ENCODE data around the gene SPRN.
A peak's percentile ranks its signal among the peaks of the same experiment; 100 is the strongest.
"Not testable (repeated sequence)": the region's sequence is repeated elsewhere in the genome, so short reads cannot be mapped to it uniquely, and the experiment has no call there.

The SPRN gene, protein sequence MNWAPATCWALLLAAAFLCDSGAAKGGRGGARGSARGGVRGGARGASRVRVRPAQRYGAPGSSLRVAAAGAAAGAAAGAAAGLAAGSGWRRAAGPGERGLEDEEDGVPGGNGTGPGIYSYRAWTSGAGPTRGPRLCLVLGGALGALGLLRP

DNA sequence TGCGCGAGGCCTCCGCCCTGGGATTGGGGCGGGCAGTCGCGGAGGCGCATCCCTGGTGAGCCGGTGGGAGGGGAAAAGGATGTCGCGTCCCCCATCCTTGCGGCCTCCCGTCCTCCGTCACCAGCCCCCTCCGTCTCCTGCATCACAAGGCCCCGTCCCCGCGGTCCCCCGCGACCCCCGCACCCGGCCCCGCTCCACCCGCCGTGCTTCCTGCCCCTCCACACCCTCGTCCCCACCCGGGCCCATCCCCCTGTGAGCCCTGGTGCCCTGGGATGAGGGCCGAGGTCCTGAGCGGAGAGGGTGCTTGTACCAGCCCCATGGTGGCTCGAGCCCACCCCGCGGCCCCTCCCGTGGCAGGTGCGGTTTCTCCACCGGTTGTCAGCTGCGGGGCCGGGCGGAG is at the start of gene SPRN:
Gene SPRN (minus strand): TSS at position 25 of the 400 bp plus-strand sequence. CDS start 944 bp downstream, outside the sequence.
- H3K4me3 ChIP-seq (ENCODE audit: low read depth, low read length) = peak within 1 kb of the TSS; percentile 37
- not testable (repeated sequence) for DNase-seq (ENCODE audit: low read depth)

DNA sequence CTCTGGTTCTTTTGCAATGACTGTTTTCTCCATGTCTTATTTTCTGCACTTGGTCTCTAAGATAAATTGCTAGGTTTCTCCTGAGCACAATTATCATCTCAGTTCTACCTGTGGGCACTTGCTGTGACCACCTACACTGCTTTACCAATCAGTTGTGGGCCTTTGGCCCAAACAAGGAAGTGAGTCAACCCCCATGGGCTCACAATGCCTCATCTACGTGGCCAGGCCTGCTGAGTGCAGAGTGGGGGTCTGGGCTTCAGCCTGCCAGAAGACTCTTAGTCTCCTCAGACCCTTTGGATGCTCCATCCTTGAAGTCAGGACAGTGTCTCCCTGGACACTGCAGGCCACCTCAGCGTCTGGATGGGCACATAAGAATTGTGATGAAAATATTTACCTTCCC is 49.6 kb upstream of the SPRN start:
- no peak overlapping the region for H3K4me3 ChIP-seq (ENCODE audit: low read depth, low read length)
- DNase-seq (ENCODE audit: low read depth) = no peak

DNA sequence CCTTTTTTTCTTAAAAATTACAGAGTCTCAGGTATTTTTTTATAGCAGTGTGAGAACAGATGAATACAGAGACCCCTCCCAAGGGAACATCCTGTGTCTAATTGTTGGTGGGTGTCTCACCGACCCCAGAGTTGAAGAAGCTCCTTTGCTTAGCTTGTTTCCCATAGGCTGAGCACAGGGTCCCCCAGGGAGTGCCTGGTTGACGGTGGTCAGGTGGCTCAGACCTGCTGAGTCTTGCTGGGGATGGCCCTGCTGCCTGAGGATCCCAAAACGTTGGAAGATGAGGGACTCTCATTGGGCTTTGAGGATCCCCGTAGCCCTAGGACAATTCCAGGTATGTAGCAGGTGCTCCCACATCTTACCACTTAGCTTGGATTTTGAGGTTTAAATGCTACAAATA is 48.8 kb upstream of the SPRN start:
- no peak for DNase-seq (ENCODE audit: low read depth)
- no peak overlapping the region for H3K4me3 ChIP-seq (ENCODE audit: low read depth, low read length)

DNA sequence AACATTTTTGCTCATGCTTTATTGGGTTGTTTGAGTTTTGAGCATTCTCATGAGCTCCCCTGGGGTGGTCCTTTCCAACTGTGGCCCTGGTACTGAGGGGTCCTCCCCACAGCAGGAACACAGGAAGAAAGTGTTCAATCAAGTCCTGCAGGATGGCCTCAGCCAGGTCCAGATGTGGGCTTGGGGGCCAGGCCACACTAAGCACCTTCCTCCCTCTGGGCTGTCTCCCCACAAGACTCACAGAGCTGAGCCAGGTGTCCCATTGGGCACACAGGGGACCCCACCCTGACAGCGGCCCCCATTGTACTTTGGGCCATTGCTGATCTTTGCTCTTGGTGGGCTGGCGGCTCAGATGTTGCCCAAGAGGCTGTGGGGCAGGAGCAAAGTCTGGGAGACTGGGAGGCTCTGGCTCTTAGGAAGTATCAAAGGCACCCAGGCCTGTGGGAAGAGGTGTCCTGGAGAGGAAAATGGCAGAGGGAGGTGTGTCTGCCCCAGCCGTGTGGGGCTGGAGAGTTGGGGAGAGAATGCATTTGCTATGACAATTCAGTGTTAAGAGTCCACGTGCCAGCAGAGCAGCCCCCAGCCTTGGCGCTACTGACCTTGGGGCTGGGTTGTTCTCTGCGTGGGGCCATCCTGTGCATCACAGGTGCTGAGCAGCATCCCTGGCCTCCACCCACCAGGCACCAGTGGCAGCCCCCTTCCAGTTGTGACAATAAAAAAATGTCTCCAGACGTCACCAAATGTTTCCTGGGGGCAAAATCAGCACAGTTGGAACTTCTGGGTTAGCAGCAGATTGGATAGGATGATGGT is 47.1 kb upstream of the SPRN start:
- no peak overlapping the region for H3K4me3 ChIP-seq (ENCODE audit: low read depth, low read length)
- no peak for DNase-seq (ENCODE audit: low read depth)

DNA sequence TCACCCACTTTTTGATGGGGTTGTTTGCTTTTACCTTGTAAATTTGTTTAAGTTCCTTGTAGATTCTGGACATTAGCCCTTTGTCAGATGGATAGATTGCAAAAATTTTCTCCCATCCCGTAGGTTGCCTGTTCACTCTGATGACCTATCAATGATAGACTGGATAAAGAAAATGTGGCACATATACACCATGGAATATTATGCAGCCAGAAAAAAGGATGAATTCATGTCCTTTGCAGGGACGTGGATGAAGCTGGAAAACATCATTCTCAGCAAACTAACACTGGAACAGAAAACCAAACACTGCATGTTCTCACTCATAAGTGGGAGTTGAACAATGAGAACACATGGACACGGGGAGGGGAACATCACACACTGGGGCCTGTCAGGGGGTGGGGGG is 44.8 kb upstream of the SPRN start:
- not testable (repeated sequence) for H3K4me3 ChIP-seq (ENCODE audit: low read depth, low read length); DNase-seq (ENCODE audit: low read depth)

DNA sequence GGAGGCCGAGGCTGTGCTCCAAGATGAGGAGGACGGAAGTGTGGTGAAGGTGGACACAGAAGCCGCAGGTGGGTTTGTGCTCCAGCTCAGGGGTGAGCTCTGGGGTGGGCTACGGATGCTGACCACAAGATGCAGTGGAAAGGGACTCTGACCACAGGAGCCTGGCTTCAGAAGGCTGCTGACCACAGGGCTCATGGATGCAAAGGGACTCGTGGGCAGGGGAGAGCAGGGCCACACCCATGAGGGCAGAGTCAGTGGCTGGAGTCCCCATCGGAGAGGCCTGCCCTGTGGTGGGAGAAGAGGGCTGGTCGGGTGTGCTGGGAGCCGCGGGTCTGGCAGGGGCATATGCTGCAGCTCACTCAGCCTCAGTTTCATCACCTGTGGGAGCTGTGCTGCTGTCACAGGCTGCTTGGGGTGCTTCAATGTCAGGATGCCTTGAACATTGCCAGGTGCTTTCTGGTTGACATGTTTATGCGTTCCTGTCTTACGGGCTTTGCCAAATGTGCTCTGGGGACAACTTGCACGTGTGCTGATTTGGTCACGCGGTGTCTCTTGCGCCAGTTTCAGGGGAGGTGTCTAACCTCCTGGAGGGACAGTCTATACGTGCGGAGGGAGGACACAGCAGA is 43.0 kb upstream of the SPRN start:
- H3K4me3 ChIP-seq (ENCODE audit: low read depth, low read length) = no peak overlapping the region
- no peak for DNase-seq (ENCODE audit: low read depth)

DNA sequence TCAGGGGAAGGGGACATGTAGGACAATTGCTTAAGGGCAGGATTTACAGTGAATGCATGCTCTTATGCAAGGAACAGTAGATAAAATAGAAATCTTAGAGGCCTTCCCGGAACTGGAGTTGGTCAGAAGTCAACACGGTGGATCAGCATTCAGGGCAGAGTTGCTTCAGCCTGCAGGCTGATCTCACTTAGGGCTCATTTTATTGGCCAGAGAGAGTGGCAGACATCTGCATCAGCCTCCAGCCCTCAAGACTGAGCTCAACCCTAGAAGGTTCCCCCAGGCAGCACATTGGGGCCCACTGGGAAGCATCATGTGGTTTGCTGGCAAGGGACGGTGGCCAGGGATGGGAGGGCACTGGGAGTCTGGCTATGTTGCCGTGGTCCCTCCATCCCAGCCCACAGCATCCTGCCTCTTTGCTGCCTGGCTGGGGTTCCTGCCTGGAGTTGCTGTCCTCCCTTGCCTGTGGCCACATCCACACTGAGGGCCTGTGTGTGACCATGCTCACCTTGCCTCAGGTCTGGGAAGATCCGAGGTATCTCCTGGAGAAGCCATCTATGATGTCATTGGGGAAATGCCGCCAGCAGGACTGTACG is 42.4 kb upstream of the SPRN start:
- DNase-seq (ENCODE audit: low read depth) = no peak
- H3K4me3 ChIP-seq (ENCODE audit: low read depth, low read length) = no peak overlapping the region

DNA sequence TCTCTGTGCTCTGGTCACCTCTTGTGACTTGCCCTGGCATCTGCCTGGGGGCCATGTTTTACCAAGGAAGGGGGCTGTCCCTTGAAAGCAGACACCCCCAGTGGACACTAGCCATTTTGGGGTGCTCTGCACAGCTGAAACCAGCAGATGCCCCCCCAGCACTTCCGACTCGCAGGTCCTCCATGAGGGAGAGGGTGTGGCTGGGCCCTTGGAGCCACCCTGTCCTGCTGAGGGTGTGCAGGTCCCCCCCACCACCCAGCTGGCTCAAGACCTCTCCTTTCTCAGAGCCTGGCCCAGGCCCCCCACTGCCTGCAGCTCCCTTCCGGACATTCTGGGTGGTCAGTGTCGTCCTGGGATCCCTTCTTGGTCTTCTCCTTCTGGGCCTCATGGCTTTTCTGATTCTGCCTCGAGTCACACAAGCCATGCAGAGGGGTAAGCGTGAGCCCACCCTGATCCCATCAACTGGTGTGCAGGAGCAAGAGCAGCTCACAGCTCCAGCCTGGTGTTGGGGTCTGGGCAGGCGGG is 41.6 kb upstream of the SPRN start:
- H3K4me3 ChIP-seq (ENCODE audit: low read depth, low read length) = no peak overlapping the region
- no peak for DNase-seq (ENCODE audit: low read depth)

DNA sequence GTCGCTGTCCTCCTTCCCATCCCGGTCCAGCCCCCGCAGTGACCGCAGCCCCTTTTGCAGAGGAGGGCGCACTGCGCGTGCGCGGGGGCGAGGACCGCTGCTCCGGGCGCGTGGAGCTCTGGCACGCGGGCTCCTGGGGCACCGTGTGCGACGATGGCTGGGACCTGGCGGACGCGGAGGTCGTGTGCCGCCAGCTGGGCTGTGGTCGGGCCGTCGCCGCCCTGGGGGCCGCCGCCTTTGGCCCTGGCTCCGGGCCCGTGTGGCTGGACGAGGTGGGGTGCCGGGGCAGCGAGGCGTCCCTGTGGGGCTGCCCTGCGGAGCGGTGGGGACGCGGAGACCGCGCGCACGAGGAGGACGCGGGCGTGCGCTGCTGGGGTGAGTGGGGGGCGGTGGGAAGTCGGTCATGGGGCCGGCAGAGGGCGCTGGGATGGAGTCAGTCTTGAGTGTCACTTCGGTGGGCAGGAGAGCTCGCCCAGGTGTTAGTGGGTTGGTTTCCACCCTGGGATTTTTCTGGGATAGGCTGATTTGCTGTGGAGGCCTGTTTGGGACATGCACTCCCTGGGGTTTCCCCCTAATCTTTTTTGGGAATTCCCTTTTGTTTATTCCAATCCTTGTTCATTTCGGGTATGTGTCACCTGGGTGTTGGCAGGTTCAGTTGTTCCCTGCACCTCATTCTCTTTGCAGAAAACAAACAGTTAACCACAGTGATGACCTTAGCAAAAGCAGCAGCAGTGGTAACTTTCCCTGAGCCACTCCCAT is 40.9 kb upstream of the SPRN start:
- H3K4me3 ChIP-seq (ENCODE audit: low read depth, low read length) = no peak overlapping the region
- DNase-seq (ENCODE audit: low read depth) = no peak

DNA sequence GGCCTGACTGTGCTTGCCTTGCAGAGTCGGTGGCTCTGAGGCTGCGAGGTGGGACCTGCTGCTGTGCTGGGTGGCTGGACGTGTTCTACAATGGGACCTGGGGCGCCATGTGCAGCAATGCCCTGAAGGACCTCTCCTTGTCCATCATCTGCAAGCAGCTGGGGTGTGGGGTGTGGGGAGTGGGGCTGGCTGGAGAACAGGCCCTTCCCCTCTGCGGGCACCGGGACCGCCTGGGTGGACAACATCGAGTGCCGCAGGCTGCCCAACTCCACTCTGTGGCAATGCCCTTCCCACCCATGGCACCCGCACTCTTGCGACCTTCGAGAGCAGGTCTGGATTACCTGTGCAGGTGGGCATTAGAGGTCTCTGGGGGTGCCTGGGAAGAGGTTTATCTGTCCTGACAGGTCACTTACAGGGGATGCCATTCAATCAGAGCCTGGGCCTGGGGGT is 40.2 kb upstream of the SPRN start:
- DNase-seq (ENCODE audit: low read depth) = no peak
- no peak overlapping the region for H3K4me3 ChIP-seq (ENCODE audit: low read depth, low read length)

DNA sequence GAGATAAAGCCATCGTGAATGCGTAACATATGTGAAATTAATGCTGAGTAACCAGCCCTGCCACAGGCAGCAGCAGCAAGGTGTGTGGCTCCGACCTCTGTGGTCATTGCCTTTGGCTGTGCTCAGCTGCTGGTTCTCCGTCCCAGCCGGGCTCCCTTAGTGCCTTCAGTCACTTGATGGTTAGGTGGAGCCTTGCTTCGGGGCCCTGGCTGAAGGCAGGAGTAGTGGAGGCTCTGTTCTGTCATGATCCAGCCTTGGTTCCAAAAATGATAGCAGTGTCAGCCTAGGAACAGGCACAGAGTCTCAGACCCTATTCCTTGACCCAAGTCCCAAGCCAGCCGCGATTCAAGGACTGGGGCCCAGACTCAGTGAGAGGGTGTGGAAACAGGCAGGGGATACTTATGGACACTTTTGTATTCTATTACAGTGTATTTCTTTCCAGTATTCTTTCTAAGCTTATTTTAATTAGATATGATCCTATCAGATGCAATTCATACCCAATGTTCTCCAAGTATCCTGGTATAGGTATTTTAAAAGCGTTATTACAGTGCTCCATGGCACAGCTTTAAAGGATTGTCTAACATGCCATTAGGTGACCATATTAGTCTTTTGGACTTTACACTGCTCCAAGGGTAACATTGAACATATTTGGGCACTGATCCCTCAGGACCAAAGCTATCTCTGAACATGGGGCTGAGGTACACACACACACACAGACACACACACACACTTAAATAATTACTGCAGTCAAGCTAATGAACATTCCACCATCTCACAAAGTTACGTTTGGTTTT is 38.3 kb upstream of the SPRN start:
- DNase-seq (ENCODE audit: low read depth) = no peak
- H3K4me3 ChIP-seq (ENCODE audit: low read depth, low read length) = no peak overlapping the region

DNA sequence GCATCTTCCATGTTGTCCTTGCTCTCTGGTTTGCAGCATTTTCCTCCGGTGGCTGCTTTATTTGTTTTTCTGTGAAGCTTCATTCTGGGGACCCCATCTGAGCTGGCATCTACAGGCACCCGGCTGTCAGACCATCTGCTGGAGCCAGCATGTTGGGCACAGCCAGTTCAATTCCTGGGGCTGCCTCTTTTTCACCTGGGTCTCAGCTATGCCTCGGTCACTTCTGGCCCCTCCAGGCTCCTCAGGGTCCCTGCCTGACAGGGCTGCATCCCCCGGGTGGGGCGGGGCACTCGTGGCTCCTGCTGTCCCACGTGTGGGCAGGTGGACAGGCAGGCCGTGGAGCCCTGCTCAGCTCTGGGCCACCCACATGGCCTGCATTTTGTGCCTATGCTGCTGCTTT is 37.4 kb upstream of the SPRN start:
- H3K4me3 ChIP-seq (ENCODE audit: low read depth, low read length) = no peak overlapping the region
- no peak for DNase-seq (ENCODE audit: low read depth)

DNA sequence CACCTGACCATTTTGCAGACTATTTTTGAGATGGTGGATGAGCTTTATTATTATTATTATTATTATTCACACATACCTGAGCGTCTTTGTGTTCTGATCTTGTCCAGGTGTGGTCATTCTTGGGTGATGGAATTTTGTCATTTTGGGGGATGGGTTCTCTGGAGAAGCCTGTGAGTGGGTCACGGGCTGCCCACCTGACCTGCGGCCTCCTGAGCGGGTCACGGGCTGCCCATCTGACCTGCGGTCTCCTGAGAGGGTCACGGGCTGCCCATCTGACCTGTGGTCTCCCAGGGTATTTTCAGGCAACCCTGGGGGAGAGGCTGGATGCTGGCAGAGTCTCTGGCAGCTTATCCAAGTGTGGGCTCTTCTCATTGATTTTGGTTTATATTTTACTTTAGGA is 36.6 kb upstream of the SPRN start:
- DNase-seq (ENCODE audit: low read depth) = no peak
- H3K4me3 ChIP-seq (ENCODE audit: low read depth, low read length) = no peak overlapping the region

DNA sequence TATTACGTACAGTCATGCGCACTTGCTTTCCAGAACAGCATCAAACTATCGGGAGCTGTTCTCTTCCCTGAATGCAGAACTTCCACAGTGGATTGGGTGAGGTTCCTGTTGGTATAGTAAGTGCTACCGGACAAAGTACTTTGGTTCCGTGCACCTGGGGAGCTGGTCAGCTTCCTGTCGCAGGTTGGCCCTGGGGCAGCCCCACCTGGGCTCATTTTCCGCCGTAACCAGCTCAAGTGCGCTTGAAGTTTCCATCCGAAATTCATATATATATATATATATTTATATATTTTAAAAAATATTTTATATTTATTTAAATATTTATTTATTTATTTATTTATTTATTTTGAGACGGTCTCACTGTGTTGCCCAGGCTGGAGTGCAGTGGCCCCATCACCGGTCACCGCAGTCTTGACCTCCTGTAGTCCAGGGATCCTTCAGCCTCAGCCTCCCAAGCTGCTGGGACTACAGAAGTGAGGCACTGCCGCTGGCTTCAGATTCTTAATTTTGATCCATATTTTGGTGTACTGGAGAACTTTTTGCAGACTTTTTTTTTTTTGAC is 35.9 kb upstream of the SPRN start:
- no peak for DNase-seq (ENCODE audit: low read depth)
- H3K4me3 ChIP-seq (ENCODE audit: low read depth, low read length) = no peak overlapping the region

DNA sequence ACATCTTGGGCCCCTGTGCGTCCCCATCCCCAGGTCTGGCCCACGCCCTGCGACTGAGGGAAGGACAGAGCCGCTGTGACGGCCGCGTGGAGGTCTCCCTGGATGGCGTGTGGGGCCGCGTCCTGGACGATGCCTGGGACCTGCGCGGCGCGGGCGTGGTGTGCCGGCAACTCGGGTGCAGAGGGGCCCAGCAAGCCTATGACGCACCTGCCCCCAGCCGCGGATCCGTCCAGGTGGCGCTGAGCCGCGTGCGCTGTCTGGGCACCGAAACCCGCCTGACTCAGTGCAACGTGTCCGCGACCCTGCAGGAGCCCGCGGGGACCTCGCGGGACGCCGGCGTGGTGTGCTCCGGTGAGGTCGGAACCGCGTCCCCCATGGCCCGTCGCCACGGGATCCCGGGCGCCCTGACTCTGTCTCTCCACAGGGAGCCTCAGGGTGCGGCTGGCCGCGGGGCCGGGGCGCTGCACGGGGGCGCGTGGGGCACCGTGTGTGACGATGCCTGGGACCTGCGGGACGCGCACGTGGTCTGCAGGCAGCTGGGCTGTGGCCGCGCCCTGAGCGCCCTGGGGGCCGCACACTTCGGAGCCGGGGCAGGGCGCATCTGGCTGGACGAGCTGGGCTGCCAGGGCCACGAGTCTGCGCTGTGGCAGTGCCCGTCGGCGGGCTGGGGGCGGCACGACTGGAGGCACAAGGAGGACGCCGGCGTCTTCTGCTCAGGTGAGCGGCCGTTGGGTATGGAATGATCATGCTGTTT is 35.2 kb upstream of the SPRN start:
- H3K4me3 ChIP-seq (ENCODE audit: low read depth, low read length) = no peak overlapping the region
- no peak for DNase-seq (ENCODE audit: low read depth)

DNA sequence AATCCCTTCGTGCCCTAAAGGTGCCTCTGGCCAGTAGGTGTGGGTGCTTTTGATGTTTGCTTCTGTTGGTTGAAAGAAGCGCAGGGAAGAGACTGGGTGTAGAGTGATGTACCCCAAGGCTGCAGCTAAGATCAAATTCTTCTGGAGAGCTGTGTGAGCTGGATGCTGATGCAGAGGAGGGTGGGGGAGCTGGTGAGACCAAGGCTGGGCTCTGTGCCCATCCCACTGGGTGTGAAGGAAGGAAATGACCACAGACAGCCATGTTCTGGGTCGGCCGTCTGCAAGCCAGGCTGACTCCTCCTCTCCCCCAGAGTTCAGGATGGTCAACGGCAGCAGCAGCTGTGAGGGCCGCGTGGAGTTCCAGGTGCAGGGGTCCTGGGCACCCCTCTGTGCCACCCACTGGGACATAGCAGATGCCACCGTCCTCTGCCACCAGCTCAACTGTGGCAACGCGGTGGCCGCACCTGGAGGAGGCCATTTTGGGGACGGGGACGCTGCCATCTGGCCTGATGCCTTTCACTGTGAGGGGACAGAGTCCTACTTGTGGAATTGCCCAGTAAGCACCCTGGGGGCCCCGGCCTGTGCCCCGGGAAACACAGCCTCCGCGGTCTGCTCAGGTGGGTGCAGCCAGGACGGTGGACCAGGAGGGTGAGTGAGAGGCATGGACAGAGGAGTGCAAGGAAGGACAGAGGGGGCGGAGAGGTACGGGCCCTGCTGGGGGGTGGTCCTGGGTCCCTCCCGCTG is 34.5 kb upstream of the SPRN start:
- H3K4me3 ChIP-seq (ENCODE audit: low read depth, low read length) = no peak overlapping the region
- no peak for DNase-seq (ENCODE audit: low read depth)

DNA sequence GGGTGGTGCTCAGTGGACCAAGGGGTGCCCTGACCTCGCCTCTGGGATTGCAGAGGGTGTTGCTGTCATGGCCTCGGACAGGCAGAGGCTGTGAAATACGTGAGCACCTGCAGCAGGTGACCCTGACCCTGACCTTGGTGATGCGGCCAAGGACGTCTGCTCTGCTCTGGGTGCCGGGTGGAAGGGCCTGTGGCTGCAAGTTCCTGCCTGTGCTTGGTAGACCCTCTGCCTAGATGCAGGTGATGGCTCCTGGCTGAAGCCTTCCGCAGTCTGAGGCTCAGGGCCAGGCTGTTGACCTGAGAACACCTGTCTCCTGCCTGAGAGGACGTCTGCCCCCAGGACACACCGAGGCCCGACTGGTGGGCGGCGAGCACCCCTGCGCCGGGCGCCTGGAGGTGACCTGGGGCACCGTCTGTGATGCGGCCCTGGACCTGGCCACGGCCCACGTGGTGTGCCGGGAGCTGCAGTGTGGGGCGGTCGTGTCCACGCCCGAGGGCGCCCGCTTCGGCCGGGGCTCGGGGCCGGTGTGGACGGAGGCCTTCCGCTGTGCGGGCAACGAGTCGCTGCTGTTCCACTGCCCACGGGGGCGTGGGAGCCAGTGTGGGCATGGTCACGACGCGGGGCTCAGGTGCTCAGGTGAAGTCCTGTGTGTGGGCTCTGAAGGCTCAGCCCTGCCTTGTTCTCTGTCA is 33.7 kb upstream of the SPRN start:
- no peak for DNase-seq (ENCODE audit: low read depth)

More for the DNA sequence above, 33.7 kb upstream of the SPRN start:
- H3K4me3 ChIP-seq (ENCODE audit: low read depth, low read length) = no peak overlapping the region
